ENCODE measurements around the gene RAD51C. TPM values are rescaled to one million over a fixed set of nuclear protein-coding genes. Genes with fewer than 3 reads are reported as not detected.
A peak's percentile ranks its signal among the peaks of the same experiment; 100 is the strongest.

The RAD51C gene
- total RNA-seq, 4 donors from 2014 or later = 1.2 to 32.6 (median 18.8) TPM

DNA sequence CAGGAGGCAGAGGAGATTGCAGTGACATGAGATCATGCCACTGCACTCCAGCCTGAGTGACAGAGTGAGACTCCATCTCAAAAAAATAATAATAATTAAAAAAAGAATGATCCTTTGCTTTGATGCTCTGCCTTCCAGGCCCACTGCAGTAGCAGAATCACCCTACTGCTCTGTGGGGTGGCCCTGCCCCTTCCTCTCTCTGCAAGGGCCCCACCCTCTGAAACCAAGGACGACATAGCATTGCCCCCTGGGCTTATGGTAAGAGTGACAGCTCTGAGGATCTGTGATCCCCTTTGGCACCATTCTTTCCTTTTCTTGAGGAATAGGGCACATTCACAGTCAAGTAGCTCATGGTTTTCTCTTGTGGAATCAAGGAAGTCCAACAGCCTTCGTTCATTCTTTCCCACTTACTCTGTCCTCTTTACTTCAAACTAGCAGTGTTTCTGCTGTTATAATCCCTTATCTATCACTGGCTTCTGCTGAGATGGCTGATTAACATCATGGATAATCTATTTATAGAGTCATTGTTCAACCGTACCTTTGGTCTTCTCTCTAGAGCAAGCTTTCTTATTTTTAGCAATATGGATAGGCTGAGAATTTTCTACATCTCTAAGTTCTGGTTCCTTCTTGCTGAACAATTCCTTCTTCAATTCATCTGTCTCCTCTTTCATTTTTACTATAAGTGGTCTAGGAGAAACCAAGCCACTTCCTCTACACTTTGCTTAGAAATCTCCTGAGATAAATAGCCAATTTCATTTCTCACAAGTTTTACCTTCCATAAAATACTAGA is 14.1 kb downstream of the RAD51C start:
- no peaks in the 10 kb centered on the region for H3K36me3 ChIP-seq
- H3K27me3 ChIP-seq = no peaks in the 10 kb centered on the region
- no peak overlapping the region for H3K4me3 ChIP-seq
- DNase-seq = no peak
- H3K27ac ChIP-seq = no peak overlapping the region
- H3K9me3 ChIP-seq = no peaks in the 10 kb centered on the region
- intact Hi-C loops (cut with DNase I; ENCODE audit: low total_unique reads) = no loop called here
- no peaks in the 10 kb centered on the region for H3K4me1 ChIP-seq
- no peak for TF ChIP-seq POLR2A (IDR thresholded peaks at IDR 0.05)
- TF ChIP-seq, protein P1, sequence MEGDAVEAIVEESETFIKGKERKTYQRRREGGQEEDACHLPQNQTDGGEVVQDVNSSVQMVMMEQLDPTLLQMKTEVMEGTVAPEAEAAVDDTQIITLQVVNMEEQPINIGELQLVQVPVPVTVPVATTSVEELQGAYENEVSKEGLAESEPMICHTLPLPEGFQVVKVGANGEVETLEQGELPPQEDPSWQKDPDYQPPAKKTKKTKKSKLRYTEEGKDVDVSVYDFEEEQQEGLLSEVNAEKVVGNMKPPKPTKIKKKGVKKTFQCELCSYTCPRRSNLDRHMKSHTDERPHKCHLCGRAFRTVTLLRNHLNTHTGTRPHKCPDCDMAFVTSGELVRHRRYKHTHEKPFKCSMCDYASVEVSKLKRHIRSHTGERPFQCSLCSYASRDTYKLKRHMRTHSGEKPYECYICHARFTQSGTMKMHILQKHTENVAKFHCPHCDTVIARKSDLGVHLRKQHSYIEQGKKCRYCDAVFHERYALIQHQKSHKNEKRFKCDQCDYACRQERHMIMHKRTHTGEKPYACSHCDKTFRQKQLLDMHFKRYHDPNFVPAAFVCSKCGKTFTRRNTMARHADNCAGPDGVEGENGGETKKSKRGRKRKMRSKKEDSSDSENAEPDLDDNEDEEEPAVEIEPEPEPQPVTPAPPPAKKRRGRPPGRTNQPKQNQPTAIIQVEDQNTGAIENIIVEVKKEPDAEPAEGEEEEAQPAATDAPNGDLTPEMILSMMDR (IDR thresholded peaks at IDR 0.05) = no peak

DNA sequence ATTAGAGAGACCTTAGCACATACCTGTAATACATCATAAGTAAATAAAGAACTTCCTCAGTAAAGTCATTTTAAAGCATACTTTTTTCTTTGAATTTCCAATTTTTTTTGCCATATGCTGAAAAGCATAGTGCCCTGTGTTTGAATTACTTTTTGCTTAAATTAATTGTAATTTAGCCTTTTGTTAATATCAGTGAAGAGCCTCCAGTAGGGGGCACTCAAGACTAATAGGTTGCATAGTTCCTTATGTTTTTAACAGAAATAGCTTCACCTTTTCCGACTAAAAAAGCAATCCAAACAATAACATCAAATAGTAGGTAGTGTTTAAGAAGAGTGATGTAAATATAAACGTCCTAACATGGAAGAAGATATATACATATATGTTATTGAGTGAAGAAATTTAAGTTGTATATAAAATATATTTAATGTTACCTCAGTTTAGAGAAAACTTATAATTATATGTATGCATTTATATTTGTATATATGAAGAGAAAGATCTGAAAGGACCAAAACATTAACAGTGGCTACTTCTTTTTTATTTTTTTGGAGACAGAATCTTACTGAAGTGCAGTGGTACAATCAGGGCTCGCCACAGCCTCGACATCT is 18.6 kb downstream of the RAD51C start:
- no peak overlapping the region for H3K27ac ChIP-seq
- intact Hi-C loops (cut with DNase I; ENCODE audit: low total_unique reads) = no loop called here
- H3K4me3 ChIP-seq = no peak overlapping the region
- DNase-seq = peak in 1 of 2 donors; percentile 21
- TF ChIP-seq, protein P1 (IDR thresholded peaks at IDR 0.05) = peak; percentile 42 to 60 (median 48)
- no peak for TF ChIP-seq POLR2A (IDR thresholded peaks at IDR 0.05)
- H3K27me3 ChIP-seq = no peaks in the 10 kb centered on the region
- no peaks in the 10 kb centered on the region for H3K9me3 ChIP-seq
- H3K36me3 ChIP-seq = no peaks in the 10 kb centered on the region
- no peaks in the 10 kb centered on the region for H3K4me1 ChIP-seq

DNA sequence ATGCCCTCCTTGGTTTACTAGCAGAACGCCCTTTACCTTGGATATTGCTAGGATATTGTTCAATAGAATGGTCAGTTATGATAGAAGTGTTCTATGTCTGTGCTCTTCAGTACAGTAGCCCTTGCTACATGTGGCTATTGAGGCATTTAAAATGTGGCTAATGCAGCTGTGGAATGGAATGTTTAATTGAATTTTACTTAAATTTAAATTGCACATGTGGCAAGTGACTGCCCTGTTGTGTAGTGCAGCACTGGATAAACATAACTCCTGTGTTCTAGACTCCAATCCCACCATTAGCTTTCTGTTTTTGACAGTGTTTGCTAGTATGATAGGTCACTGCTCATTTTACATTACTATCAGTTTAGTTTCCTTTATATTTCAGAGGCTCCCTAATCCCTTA is 29.9 kb downstream of the RAD51C start:
- Histone ChIP-seq H3K9me3 (no peaks in the 10 kb centered on the region), H3K36me3 (no peaks in the 10 kb centered on the region), H3K4me1 (no peaks in the 10 kb centered on the region), H3K27ac (no peak overlapping the region), H3K27me3 (no peaks in the 10 kb centered on the region), H3K4me3 (no peak overlapping the region)
- intact Hi-C loops (cut with DNase I; ENCODE audit: low total_unique reads) = no loop called here
- DNase-seq = no peak
- TF ChIP-seq POLR2A (IDR thresholded peaks at IDR 0.05) = no peak
- TF ChIP-seq, protein P1 (IDR thresholded peaks at IDR 0.05) = no peak

DNA sequence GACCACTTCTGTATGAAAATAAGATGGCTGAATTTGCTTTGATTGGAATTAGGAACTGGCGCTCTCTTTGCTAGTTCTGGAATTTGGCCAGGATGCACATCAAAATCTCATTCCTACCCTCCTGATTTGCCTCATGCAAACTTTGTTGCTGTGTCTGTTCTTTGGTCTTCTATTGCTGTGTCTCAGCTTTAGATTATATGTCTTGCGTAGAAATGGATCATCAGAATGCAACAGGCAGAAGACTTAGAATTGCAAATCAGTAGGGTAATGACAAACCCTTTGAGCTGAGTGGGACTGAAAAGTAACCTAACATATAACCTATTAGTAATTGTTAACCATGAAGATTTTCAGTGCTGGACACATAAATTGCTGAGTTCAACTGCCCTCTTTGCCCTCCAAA is 30.3 kb downstream of the RAD51C start:
- H3K4me1 ChIP-seq = no peaks in the 10 kb centered on the region
- no peaks in the 10 kb centered on the region for H3K9me3 ChIP-seq
- no peaks in the 10 kb centered on the region for H3K36me3 ChIP-seq
- no peaks in the 10 kb centered on the region for H3K27me3 ChIP-seq
- TF ChIP-seq, protein P1 (IDR thresholded peaks at IDR 0.05) = no peak
- no peak for TF ChIP-seq POLR2A (IDR thresholded peaks at IDR 0.05)
- H3K4me3 ChIP-seq = no peak overlapping the region
- H3K27ac ChIP-seq = no peak overlapping the region
- DNase-seq = no peak
- intact Hi-C loops (cut with DNase I; ENCODE audit: low total_unique reads) = no loop called here

DNA sequence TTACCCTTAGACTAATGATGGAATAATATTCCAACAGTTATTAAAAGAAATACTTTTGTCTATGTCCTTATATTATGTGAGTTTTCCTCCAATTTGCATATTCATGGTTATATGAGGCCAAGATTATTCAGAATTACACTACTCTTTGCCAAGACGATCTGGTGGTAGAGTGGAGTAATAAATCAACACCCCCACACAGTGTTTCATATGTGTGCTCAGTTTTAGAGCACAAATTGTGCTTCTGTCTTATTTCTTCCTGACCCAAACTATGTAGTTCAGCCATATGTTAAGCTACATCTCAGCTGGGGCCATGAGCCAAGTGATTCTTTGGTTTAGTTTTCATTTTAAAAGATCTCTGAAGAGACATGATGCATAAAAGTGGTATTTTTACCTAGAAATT is 36.4 kb downstream of the RAD51C start:
- no peak for DNase-seq
- Histone ChIP-seq H3K4me1 (no peaks in the 10 kb centered on the region), H3K9me3 (no peaks in the 10 kb centered on the region), H3K36me3 (no peaks in the 10 kb centered on the region), H3K4me3 (no peak overlapping the region), H3K27me3 (no peaks in the 10 kb centered on the region), H3K27ac (no peak overlapping the region)
- intact Hi-C loops (cut with DNase I; ENCODE audit: low total_unique reads) = no loop called here
- TF ChIP-seq, protein P1 (IDR thresholded peaks at IDR 0.05) = no peak
- no peak for TF ChIP-seq POLR2A (IDR thresholded peaks at IDR 0.05)

Data from uterus (tissue), 4 donors.